Measurements from ENCODE around the gene PPP1R37.

PPP1R37 gene

DNA sequence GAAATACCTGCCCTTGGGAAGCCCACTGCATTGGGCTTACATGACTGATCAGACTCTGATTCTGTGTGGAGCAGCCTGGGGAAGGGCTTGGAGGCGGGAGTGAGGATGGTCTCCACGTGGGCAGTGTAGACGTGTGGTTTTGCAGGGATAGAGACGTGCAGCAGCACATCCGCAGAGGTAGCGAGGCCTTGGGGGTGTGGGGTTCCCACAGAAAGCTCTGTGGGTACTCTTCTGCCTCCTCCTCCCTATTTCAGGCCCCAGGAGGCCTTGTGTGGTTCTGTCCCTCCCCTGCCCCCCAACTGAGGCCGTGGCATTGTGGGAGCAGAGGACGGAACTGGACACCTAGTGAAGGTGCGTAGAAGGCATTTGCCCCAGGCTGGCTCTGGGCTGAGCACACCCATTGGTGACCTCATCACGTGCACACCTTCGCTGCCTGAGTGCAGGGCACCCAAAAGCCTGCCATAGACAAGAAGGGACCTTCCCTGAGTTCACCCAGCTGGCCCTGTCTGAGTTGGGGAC is 28.9 kb downstream of the PPP1R37 start:
- no peaks in the 10 kb centered on the region for H3K9me3 ChIP-seq (ENCODE audit: control insufficient read depth, insufficient read depth, low read length)
- H3K9ac ChIP-seq (ENCODE audit: low read depth, low read length) = no peak overlapping the region
- no peaks in the 10 kb centered on the region for H3K36me3 ChIP-seq (ENCODE audit: insufficient read depth, low read length)
- peaks cover 5% of the 10 kb centered on the region; the same call in 1 of the 2 replicates for H3K4me1 ChIP-seq (ENCODE audit: insufficient read depth, low read length)

DNA sequence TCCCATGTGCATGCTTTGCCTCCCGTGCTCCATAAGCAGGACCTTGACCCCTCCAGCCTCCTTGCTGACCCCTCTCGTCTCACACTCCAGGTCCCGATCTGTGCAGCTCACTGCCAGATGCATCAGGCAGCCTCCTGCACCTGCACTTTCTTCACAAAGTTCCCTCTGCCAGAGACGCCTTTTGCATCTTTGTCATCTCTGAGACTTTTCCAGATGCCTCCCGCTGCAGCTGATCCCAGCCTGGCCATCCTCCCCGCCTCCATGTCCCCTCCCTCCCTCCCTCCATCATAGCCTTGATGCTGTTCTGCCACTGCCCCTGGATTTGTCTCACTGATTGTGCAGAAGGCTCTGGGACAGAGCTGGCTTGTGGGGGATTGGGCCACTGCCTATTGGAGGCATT is 29.9 kb downstream of the PPP1R37 start:
- Histone ChIP-seq H3K9me3 (ENCODE audit: control insufficient read depth, insufficient read depth, low read length) (no peaks in the 10 kb centered on the region), H3K4me1 (ENCODE audit: insufficient read depth, low read length) (peaks cover 5% of the 10 kb centered on the region; the same call in 1 of the 2 replicates), H3K9ac (ENCODE audit: low read depth, low read length) (no peak overlapping the region), H3K36me3 (ENCODE audit: insufficient read depth, low read length) (no peaks in the 10 kb centered on the region)

DNA sequence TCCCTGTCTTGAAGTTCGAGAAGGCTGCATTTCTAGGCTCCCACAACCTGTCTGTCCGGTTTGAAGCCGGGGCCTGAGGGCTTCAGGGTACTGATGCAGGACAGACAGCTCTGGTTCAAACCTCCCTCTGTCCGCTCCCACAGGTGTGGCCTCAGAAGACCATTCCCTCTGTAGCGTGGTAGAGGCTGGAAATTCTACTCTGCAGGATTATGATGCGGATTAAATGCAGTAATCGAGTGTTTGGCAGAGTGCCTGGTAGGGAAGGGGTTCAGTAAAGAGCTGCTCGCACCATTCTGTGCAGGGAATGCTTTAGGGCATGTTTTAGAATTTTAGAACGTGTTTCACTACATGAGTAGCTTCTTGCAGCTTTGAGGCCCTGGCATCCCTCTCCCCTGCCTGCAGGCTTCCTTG is 30.5 kb downstream of the PPP1R37 start:
- Histone ChIP-seq H3K4me1 (ENCODE audit: insufficient read depth, low read length) (peaks cover 5% of the 10 kb centered on the region; the same call in 1 of the 2 replicates), H3K9ac (ENCODE audit: low read depth, low read length) (no peak overlapping the region), H3K36me3 (ENCODE audit: insufficient read depth, low read length) (no peaks in the 10 kb centered on the region), H3K9me3 (ENCODE audit: control insufficient read depth, insufficient read depth, low read length) (no peaks in the 10 kb centered on the region)

GRCh38 chr19:45124021-45124420 is 31.0 kb downstream of the PPP1R37 start:
- Histone ChIP-seq H3K36me3 (ENCODE audit: insufficient read depth, low read length) (no peaks in the 10 kb centered on the region), H3K9me3 (ENCODE audit: control insufficient read depth, insufficient read depth, low read length) (no peaks in the 10 kb centered on the region), H3K9ac (ENCODE audit: low read depth, low read length) (no peak overlapping the region), H3K4me1 (ENCODE audit: insufficient read depth, low read length) (peaks cover 5% of the 10 kb centered on the region; the same call in 1 of the 2 replicates)

- Histone ChIP-seq H3K4me1 (ENCODE audit: insufficient read depth, low read length) (peaks cover 5% of the 10 kb centered on the region; the same call in 1 of the 2 replicates), H3K9ac (ENCODE audit: low read depth, low read length) (no peak overlapping the region), H3K9me3 (ENCODE audit: control insufficient read depth, insufficient read depth, low read length) (no peaks in the 10 kb centered on the region), H3K36me3 (ENCODE audit: insufficient read depth, low read length) (no peaks in the 10 kb centered on the region)
Measured at GRCh38 chr19:45125360-45125759, 32.4 kb downstream of the PPP1R37 start.

- Histone ChIP-seq H3K9ac (ENCODE audit: low read depth, low read length) (no peak overlapping the region), H3K4me1 (ENCODE audit: insufficient read depth, low read length) (peaks cover 5% of the 10 kb centered on the region; the same call in 1 of the 2 replicates), H3K9me3 (ENCODE audit: control insufficient read depth, insufficient read depth, low read length) (no peaks in the 10 kb centered on the region), H3K36me3 (ENCODE audit: insufficient read depth, low read length) (no peaks in the 10 kb centered on the region)
Measured at GRCh38 chr19:45125975-45126493, 33.1 kb downstream of the PPP1R37 start.

DNA sequence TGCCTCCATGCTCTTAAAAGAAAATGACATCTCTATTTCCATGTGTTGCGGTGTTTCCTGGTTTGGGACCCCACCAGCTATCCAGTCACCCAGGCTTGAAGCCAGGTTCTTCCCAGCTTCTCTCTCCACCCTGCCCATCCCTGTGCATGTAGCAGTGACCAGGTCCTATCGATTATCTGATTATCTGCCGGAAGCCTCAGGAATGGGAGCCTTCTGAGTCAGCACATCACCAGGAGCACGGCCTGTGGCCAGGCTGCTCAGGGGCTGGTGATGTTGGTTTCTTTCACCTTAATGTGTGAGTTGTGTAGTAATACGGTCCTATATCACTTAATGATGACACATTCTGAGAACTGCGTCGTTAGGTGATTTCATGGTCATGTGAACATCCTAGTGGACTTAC is 33.7 kb downstream of the PPP1R37 start:
- Histone ChIP-seq H3K9me3 (ENCODE audit: control insufficient read depth, insufficient read depth, low read length) (no peaks in the 10 kb centered on the region), H3K4me1 (ENCODE audit: insufficient read depth, low read length) (peaks cover 5% of the 10 kb centered on the region; the same call in 1 of the 2 replicates), H3K36me3 (ENCODE audit: insufficient read depth, low read length) (no peaks in the 10 kb centered on the region), H3K9ac (ENCODE audit: low read depth, low read length) (no peak overlapping the region)

GRCh38 chr19:45128146-45128545 is 35.2 kb downstream of the PPP1R37 start:
- Histone ChIP-seq H3K4me1 (ENCODE audit: insufficient read depth, low read length) (peaks cover 5% of the 10 kb centered on the region; the same call in 1 of the 2 replicates), H3K9ac (ENCODE audit: low read depth, low read length) (no peak overlapping the region)

DNA sequence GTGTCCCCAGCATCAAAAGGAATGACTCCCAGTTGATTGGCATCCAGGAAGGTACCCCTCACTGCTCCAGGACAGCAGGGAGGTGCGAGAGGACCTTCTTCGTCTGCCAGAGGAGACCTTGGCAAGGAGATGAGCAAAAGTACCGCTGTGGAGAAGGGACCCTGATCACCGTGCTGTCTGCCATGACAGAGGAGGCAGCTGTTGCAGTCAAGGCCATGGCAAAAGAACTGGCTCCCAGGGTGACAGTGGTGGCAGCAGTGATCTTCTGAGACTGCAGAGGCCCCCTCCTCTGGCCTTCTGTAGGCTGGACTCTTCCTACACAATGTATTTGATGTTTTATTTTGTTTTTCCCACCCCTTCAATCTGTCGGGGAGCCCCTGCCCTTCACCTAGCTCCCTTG is 35.8 kb downstream of the PPP1R37 start:
- Histone ChIP-seq H3K9me3 (ENCODE audit: control insufficient read depth, insufficient read depth, low read length) (no peaks in the 10 kb centered on the region), H3K4me1 (ENCODE audit: insufficient read depth, low read length) (peaks cover 5% of the 10 kb centered on the region; the same call in 1 of the 2 replicates), H3K9ac (ENCODE audit: low read depth, low read length) (no peak overlapping the region), H3K36me3 (ENCODE audit: insufficient read depth, low read length) (no peaks in the 10 kb centered on the region)

More at GRCh38 chr19:45128146-45128545, 35.2 kb downstream of the PPP1R37 start:
- Histone ChIP-seq H3K36me3 (ENCODE audit: insufficient read depth, low read length) (no peaks in the 10 kb centered on the region), H3K9me3 (ENCODE audit: control insufficient read depth, insufficient read depth, low read length) (no peaks in the 10 kb centered on the region)

GRCh38 chr19:45130236-45130635 is 37.3 kb downstream of the PPP1R37 start:
- H3K9me3 ChIP-seq (ENCODE audit: control insufficient read depth, insufficient read depth, low read length) = no peaks in the 10 kb centered on the region
- H3K9ac ChIP-seq (ENCODE audit: low read depth, low read length) = no peak overlapping the region
- no peaks in the 10 kb centered on the region for H3K36me3 ChIP-seq (ENCODE audit: insufficient read depth, low read length)
- H3K4me1 ChIP-seq (ENCODE audit: insufficient read depth, low read length) = peaks cover 5% of the 10 kb centered on the region; the same call in 1 of the 2 replicates

DNA sequence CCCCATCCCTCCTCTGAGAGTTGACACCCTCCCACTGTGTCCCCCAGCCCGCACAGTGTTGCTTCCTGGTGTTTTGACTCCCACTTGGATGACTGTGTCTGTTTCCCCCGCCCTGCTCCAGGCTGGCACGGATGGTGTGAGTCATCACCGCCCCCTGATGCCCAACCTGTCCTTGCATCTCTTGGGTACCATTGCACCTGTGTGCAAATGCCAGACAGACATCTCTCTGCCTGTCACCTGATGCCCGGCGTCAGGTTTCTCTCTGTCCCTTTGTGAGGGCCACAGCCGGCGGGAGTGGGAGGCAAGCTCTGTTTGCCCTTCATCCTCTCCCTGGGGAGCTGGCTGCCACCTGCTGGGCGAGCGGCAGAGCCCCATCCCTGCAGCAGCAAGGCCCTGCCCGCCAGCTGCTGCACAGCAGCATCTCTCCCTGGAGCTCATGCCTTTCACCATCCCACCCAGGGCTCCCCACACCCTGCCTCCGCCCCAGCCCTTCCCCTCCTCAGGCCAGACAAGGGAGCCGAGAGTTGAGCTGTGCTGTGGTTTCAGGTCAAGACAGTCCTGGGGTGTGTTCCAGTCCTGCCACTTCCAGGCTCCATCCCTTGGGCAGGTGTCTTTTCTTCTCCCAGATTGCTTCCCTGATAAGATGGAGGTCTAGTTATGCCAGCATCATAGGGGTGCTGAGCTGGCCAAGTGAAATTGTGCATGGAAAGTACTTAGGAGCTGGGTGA is 38.1 kb downstream of the PPP1R37 start:
- Histone ChIP-seq H3K36me3 (ENCODE audit: insufficient read depth, low read length) (no peaks in the 10 kb centered on the region), H3K4me1 (ENCODE audit: insufficient read depth, low read length) (peaks cover 1% of the 10 kb centered on the region; the same call in 1 of the 2 replicates), H3K9me3 (ENCODE audit: control insufficient read depth, insufficient read depth, low read length) (no peaks in the 10 kb centered on the region), H3K9ac (ENCODE audit: low read depth, low read length) (no peak overlapping the region)

GRCh38 chr19:45133661-45134060 is 40.7 kb downstream of the PPP1R37 start:
- Histone ChIP-seq H3K9ac (ENCODE audit: low read depth, low read length) (no peak overlapping the region), H3K4me1 (ENCODE audit: insufficient read depth, low read length) (peaks cover 11% of the 10 kb centered on the region; the same call in 1 of the 2 replicates), H3K36me3 (ENCODE audit: insufficient read depth, low read length) (no peaks in the 10 kb centered on the region), H3K9me3 (ENCODE audit: control insufficient read depth, insufficient read depth, low read length) (no peaks in the 10 kb centered on the region)

DNA sequence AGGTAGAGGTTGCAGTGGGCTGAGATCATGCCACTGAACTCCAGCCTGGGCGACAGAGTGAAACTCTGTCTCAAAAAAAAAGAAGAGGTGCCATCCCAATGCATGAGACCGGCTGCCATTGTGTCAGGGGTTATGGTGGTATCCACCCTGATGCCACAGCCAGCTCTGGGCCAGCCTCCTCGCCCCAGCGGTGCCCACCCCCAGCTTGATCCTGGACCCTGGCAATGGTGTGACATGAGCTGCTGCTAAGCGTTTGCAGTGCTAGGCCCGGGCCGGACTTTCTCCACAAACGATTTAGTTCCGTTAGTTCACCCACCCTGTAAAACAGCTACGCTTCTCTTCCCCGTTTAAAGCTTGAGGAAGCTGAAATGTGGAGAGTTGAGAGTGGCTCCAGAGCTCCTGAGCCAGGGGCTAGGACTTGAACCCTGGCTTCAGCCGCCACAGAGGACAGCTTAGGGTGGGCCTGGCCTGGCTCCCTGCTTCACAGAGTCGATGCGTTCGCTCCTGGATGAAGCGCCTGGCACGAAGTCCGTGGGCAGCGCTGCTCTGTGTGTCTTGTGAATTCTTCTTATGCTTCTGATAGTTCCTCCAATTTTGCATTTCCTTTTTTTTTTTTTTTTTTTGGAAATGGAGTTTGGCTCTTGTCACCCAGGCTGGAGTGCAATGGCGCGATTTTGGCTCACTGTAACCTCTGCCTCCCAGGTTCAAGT is 42.4 kb downstream of the PPP1R37 start:
- Histone ChIP-seq H3K9ac (ENCODE audit: low read depth, low read length) (no peak overlapping the region), H3K36me3 (ENCODE audit: insufficient read depth, low read length) (no peaks in the 10 kb centered on the region), H3K9me3 (ENCODE audit: control insufficient read depth, insufficient read depth, low read length) (no peaks in the 10 kb centered on the region), H3K4me1 (ENCODE audit: insufficient read depth, low read length) (peaks cover 11% of the 10 kb centered on the region; the same call in 1 of the 2 replicates)

DNA sequence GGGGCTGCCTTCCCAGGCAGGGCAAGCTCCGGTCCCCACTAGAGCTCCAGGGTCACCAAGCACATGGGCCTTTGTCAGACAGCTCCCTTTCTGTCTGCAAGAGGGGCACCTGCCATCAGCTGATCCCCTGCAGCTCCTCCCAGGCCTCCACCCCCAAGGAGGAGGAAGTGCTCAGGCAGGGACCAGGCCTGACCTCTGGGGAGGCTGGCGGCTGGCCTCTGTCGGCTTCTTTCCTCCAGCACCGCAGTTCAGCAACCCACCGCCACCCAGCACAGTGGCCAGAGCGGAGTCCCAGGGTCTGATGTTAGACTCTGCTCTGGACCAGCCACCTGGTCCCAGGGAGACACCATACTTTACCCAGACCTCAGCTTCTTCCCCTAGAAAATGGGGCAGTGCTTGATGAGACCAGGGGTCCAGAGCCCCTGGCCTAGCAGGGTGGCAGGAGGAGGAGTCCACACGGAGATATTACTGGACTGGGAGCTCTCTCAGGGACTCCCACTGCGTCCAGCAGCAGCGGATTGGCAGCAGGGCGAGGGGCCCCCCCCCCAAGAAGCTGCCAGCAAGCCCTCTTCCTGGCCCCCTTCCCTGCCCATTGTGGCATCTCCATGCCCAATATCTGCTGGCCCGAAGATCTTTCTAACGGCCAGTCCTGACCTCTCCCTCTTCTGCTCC is 43.7 kb downstream of the PPP1R37 start:
- no peaks in the 10 kb centered on the region for H3K9me3 ChIP-seq (ENCODE audit: control insufficient read depth, insufficient read depth, low read length)
- no peaks in the 10 kb centered on the region for H3K36me3 ChIP-seq (ENCODE audit: insufficient read depth, low read length)
- H3K4me1 ChIP-seq (ENCODE audit: insufficient read depth, low read length) = peaks cover 11% of the 10 kb centered on the region; the same call in 1 of the 2 replicates
- no peak overlapping the region for H3K9ac ChIP-seq (ENCODE audit: low read depth, low read length)
